Activated CD4-positive, alpha-beta T cell treated with anti-CD3 and anti-CD28 coated beads for 36 hours (primary cell): ENCODE results near the gene CFI. TPM values are rescaled to one million over a fixed set of nuclear protein-coding genes. Genes with fewer than 3 reads are reported as not detected.

Experiments
- ATAC-seq: fragments of 200-7000 bp; cut with Tn5 transposase; one replicate; pipeline ENCODE4 v1.10.0; 2021; ENCODE audit warnings: mild to moderate bottlenecking, moderate library complexity
- CTCF ChIA-PET: fragments of 350-600 bp; sonication (Branson Sonifier 250); formaldehyde crosslinking; loops from one replicate; lab custom pipeline; 2021; ENCODE audit warnings: antibody characterized with exemption; lab: Charles Lee
- POLR2A ChIA-PET: fragments of 350-600 bp; sonication (Branson Sonifier 250); formaldehyde crosslinking; loops from one replicate; lab custom pipeline; 2021; ENCODE audit warnings: antibody characterized with exemption, inconsistent platforms; lab: Charles Lee
- DNase-seq: peaks from one replicate; pipeline ENCODE4 v3.0.0-alpha.2; 2020
- H3K27ac Mint-ChIP-seq: one replicate; pipeline ENCODE4 v1.8.0; 2021; ENCODE audit warnings: mixed read lengths
- H3K27me3 Mint-ChIP-seq: one replicate; pipeline ENCODE4 v1.8.0; 2021; ENCODE audit warnings: mixed read lengths
- H3K36me3 Mint-ChIP-seq: one replicate; pipeline ENCODE4 v1.8.0; 2021; ENCODE audit warnings: low read depth, mixed read lengths
- H3K4me1 Mint-ChIP-seq: one replicate; pipeline ENCODE4 v1.8.0; 2021; ENCODE audit warnings: mixed read lengths
- H3K4me3 Mint-ChIP-seq: one replicate; pipeline ENCODE4 v1.8.0; 2021; ENCODE audit warnings: mild to moderate bottlenecking, moderate library complexity, mixed read lengths
- H3K9me3 Mint-ChIP-seq: one replicate; pipeline ENCODE4 v1.8.0; 2021; ENCODE audit warnings: low read depth, mixed read lengths
- intact Hi-C, 2 experiments: fragments of 100-400 bp; cut with DNase I in 1 of 2; cut with micrococcal nuclease in 1 of 2; formaldehyde crosslinking; loops; one replicate each; pipeline versions ENCODE4 v1.14.2 to v1.15.1; 2022 to 2024; cut with DNase I, micrococcal nuclease
- total RNA-seq, 2 experiments: library from RNA; stranded (reverse); gene quantifications; one replicate each; pipeline ENCODE4 v1.2.3, GENCODE V29; 2021

Gene CFI
- total RNA-seq, 2 experiments from 2014 or later: not detected

- Mint-ChIP-seq H3K27me3 (peaks cover 1% of the 10 kb centered on the region), H3K9me3 (no peaks in the 10 kb centered on the region), H3K36me3 (no peaks in the 10 kb centered on the region), H3K27ac (no peak overlapping the region), H3K4me1 (no peaks in the 10 kb centered on the region), H3K4me3 (no peak overlapping the region)
- ATAC-seq (no peak), DNase-seq (no peak)
- CTCF ChIA-PET: interaction anchor here (0.7 kb wide), 1 partner anchor 69 kb away, joined by 4 read pairs; no protein-coding TSS in a partner anchor
- intact Hi-C loops: no loop called here
- POLR2A ChIA-PET: no interaction called here
Observed at GRCh38 chr4:109750652-109751244, 51.1 kb downstream of the CFI start.

- no peak overlapping the region for H3K27ac Mint-ChIP-seq
- ATAC-seq (no peak), DNase-seq (no peak)
- no peaks in the 10 kb centered on the region for H3K27me3 Mint-ChIP-seq
- CTCF ChIA-PET: no interaction called here
- no peaks in the 10 kb centered on the region for H3K9me3 Mint-ChIP-seq
- intact Hi-C loops: no loop called here
- no peaks in the 10 kb centered on the region for H3K36me3 Mint-ChIP-seq
- POLR2A ChIA-PET: no interaction called here
- H3K4me1 Mint-ChIP-seq: no peaks in the 10 kb centered on the region
- no peak overlapping the region for H3K4me3 Mint-ChIP-seq
Observed at GRCh38 chr4:109749388-109750082, 52.3 kb downstream of the CFI start.

GRCh38 chr4:109748114-109748513 is 53.7 kb downstream of the CFI start:
- H3K4me3 Mint-ChIP-seq: no peak overlapping the region
- no peak overlapping the region for H3K27ac Mint-ChIP-seq
- ATAC-seq (no peak), DNase-seq (no peak)
- no peaks in the 10 kb centered on the region for H3K9me3 Mint-ChIP-seq
- H3K36me3 Mint-ChIP-seq: no peaks in the 10 kb centered on the region
- intact Hi-C loops: no loop called here
- CTCF ChIA-PET: no interaction called here
- H3K27me3 Mint-ChIP-seq: no peaks in the 10 kb centered on the region
- POLR2A ChIA-PET: no interaction called here
- H3K4me1 Mint-ChIP-seq: no peaks in the 10 kb centered on the region

- ChIA-PET POLR2A (no interaction called here), CTCF (interaction anchor here (0.6 to 0.8 kb wide), 3 partner anchors 9 to 314 kb away, joined by 3 to 4 read pairs (median 3); no protein-coding TSS in a partner anchor)
- no peak overlapping the region for H3K4me3 Mint-ChIP-seq
- H3K36me3 Mint-ChIP-seq: no peaks in the 10 kb centered on the region
- H3K27me3 Mint-ChIP-seq: no peaks in the 10 kb centered on the region
- H3K27ac Mint-ChIP-seq: no peak overlapping the region
- H3K4me1 Mint-ChIP-seq: no peaks in the 10 kb centered on the region
- intact Hi-C loops: no loop called here
- no peaks in the 10 kb centered on the region for H3K9me3 Mint-ChIP-seq
- ATAC-seq (no peak), DNase-seq (no peak)
Observed at GRCh38 chr4:109746728-109747127, 55.1 kb downstream of the CFI start.

GRCh38 chr4:109745830-109746229 is 56.0 kb downstream of the CFI start:
- ChIA-PET POLR2A (no interaction called here), CTCF (no interaction called here)
- H3K4me3 Mint-ChIP-seq: no peak overlapping the region
- H3K36me3 Mint-ChIP-seq: no peaks in the 10 kb centered on the region
- no peak for DNase-seq
- ATAC-seq: no peak
- intact Hi-C loops: no loop called here
- H3K9me3 Mint-ChIP-seq: no peaks in the 10 kb centered on the region
- no peaks in the 10 kb centered on the region for H3K27me3 Mint-ChIP-seq
- H3K27ac Mint-ChIP-seq: no peak overlapping the region
- H3K4me1 Mint-ChIP-seq: no peaks in the 10 kb centered on the region

GRCh38 chr4:109739547-109739946 is 62.3 kb downstream of the CFI start:
- no peak for ATAC-seq
- H3K4me1 Mint-ChIP-seq: no peaks in the 10 kb centered on the region
- H3K4me3 Mint-ChIP-seq: no peak overlapping the region
- intact Hi-C loops: no loop called here
- DNase-seq: no peak
- H3K36me3 Mint-ChIP-seq: no peaks in the 10 kb centered on the region
- H3K9me3 Mint-ChIP-seq: no peaks in the 10 kb centered on the region
- H3K27me3 Mint-ChIP-seq: peaks cover 3% of the 10 kb centered on the region
- H3K27ac Mint-ChIP-seq: no peak overlapping the region
- CTCF ChIA-PET: interaction anchor here (1.1 kb wide), 1 partner anchor 8 kb away, joined by 3 read pairs; no protein-coding TSS in a partner anchor
- POLR2A ChIA-PET: interaction anchor here (0.6 kb wide), 1 partner anchor 241 kb away, joined by 3 read pairs; no protein-coding TSS in a partner anchor

- ATAC-seq: no peak
- no peak for DNase-seq
- CTCF ChIA-PET: interaction anchor here (0.7 kb wide), 1 partner anchor 8 kb away, joined by 3 read pairs; no protein-coding TSS in a partner anchor
- peaks cover 3% of the 10 kb centered on the region for H3K27me3 Mint-ChIP-seq
- no peak overlapping the region for H3K27ac Mint-ChIP-seq
- no peaks in the 10 kb centered on the region for H3K36me3 Mint-ChIP-seq
- no peaks in the 10 kb centered on the region for H3K9me3 Mint-ChIP-seq
- intact Hi-C loops: no loop called here
- no peak overlapping the region for H3K4me3 Mint-ChIP-seq
- no peaks in the 10 kb centered on the region for H3K4me1 Mint-ChIP-seq
- POLR2A ChIA-PET: no interaction called here
Observed at GRCh38 chr4:109738104-109738872, 63.5 kb downstream of the CFI start.

GRCh38 chr4:109735566-109736365 is 66.0 kb downstream of the CFI start:
- Mint-ChIP-seq H3K27me3 (peaks cover 3% of the 10 kb centered on the region), H3K36me3 (no peaks in the 10 kb centered on the region), H3K27ac (no peak overlapping the region), H3K4me1 (no peaks in the 10 kb centered on the region), H3K4me3 (no peak overlapping the region), H3K9me3 (no peaks in the 10 kb centered on the region)
- intact Hi-C loops: no loop called here
- ChIA-PET POLR2A (no interaction called here), CTCF (no interaction called here)
- DNase-seq: no peak
- ATAC-seq: no peak

GRCh38 chr4:109733728-109734127 is 68.1 kb downstream of the CFI start:
- no peaks in the 10 kb centered on the region for H3K27me3 Mint-ChIP-seq
- CTCF ChIA-PET: no interaction called here
- DNase-seq (no peak), ATAC-seq (no peak)
- H3K36me3 Mint-ChIP-seq: no peaks in the 10 kb centered on the region
- POLR2A ChIA-PET: interaction anchor here (0.7 kb wide), 1 partner anchor 176 kb away, joined by 3 read pairs; no protein-coding TSS in a partner anchor
- no peak overlapping the region for H3K4me3 Mint-ChIP-seq
- H3K27ac Mint-ChIP-seq: no peak overlapping the region
- intact Hi-C loops: loop anchor here in 1 of 2 experiments (5.0 kb wide), 1 partner anchor 464 kb away; the partner anchor contains the start of gene ELOVL6
- no peaks in the 10 kb centered on the region for H3K9me3 Mint-ChIP-seq
- peaks cover 4% of the 10 kb centered on the region for H3K4me1 Mint-ChIP-seq

- ChIA-PET POLR2A (interaction anchor here (0.6 to 1.2 kb wide), 2 partner anchors 110 to 293 kb away, joined by 3 to 4 read pairs; no protein-coding TSS in a partner anchor), CTCF (interaction anchor here (0.7 to 1.2 kb wide), 4 partner anchors 9 to 356 kb away, joined by 3 read pairs; partner anchors contain the start of gene CFI)
- ATAC-seq: no peak
- intact Hi-C loops: loop anchor here (1.0 to 5.0 kb wide), 3 partner anchors 84 to 466 kb away; partner anchors contain the start of genes SEC24B (in 2 of the 2), ELOVL6 (in 1 of the 2) and GAR1 (in 1 of the 2)
- Mint-ChIP-seq H3K4me3 (peak overlapping the region; percentile 84), H3K27ac (peak overlapping the region; percentile 71), H3K36me3 (peaks cover 8% of the 10 kb centered on the region), H3K27me3 (no peaks in the 10 kb centered on the region), H3K4me1 (peaks cover 14% of the 10 kb centered on the region), H3K9me3 (no peaks in the 10 kb centered on the region)
- no peak for DNase-seq
Observed at GRCh38 chr4:109730619-109731545, 70.9 kb downstream of the CFI start.
